HCT116 (cell line): ENCODE measurements around the gene PTCH2.

Source experiments
- ELF1 ChIP-seq: IDR thresholded peaks from 2 replicates; pipeline ENCODE4 v1.6.1; 2012; ENCODE audit warnings: low read depth, borderline replicate concordance
- EZH2 ChIP-seq: fragments of 200-600 bp; sonication (generic); IDR thresholded peaks from 2 replicates; pipeline ENCODE4 v1.6.1; 2017; ENCODE audit warnings: antibody characterized with exemption, mixed run types
- POLR2A ChIP-seq: IDR thresholded peaks from 2 replicates; pipeline ENCODE4 v1.7.0; 2011; ENCODE audit warnings: borderline replicate concordance; ENCODE audit not compliant: insufficient read depth, insufficient read length; ENCODE audit errors: extremely low read depth
- POLR2AphosphoS5 ChIP-seq: IDR thresholded peaks from 2 replicates; pipeline ENCODE4 v1.6.1; 2011; ENCODE audit warnings: mild to moderate bottlenecking, low read depth, low read length, moderate library complexity
- SIN3A ChIP-seq: IDR thresholded peaks from 2 replicates; pipeline ENCODE4 v1.6.1; 2012; ENCODE audit warnings: low read depth
- TCF7L2 ChIP-seq: IDR thresholded peaks from 2 replicates; pipeline ENCODE4 v1.7.0; 2011; ENCODE audit warnings: borderline replicate concordance, inconsistent platforms; ENCODE audit not compliant: insufficient read depth, insufficient read length; ENCODE audit errors: extremely low read depth
- YY1 ChIP-seq: IDR thresholded peaks from 2 replicates; pipeline ENCODE4 v1.6.1; 2011; ENCODE audit warnings: low read length, low read depth, moderate library complexity, mild to moderate bottlenecking; ENCODE audit not compliant: insufficient replicate concordance; ENCODE audit errors: extremely low read depth
- ZNF274 ChIP-seq: fragments of 200-500 bp; sonication (Bioruptor generic); IDR thresholded peaks from 2 replicates; pipeline ENCODE4 v1.6.1; 2014; ENCODE audit warnings: mild to moderate bottlenecking, low read depth, low read length, inconsistent platforms
- TF ChIP-seq, protein P1 (sequence below), 3 experiments: fragments of 200-600 bp in 1 of 3; sonication (generic) in 1 of 3; IDR thresholded peaks in 2 of 3; conservative IDR thresholded peaks in 1 of 3; 2 replicates each; pipeline ENCODE4 v1.5.1; 2012 to 2017; ENCODE audit warnings: low read depth in 2 of 3, low read length in 2 of 3, antibody characterized with exemption in 1 of 3, borderline replicate concordance in 1 of 3, control low read depth in 1 of 3, mild to moderate bottlenecking in 1 of 3, mixed read lengths in 1 of 3, mixed run types in 1 of 3, moderate library complexity in 1 of 3; ENCODE audit not compliant: insufficient read depth in 1 of 3
- TF ChIP-seq, protein P2 (sequence below): IDR thresholded peaks from 2 replicates; pipeline ENCODE4 v1.6.1; 2012
- TF ChIP-seq, protein P3 (sequence below): IDR thresholded peaks from 2 replicates; pipeline ENCODE4 v1.6.1; 2012; ENCODE audit warnings: low read depth

DNA sequence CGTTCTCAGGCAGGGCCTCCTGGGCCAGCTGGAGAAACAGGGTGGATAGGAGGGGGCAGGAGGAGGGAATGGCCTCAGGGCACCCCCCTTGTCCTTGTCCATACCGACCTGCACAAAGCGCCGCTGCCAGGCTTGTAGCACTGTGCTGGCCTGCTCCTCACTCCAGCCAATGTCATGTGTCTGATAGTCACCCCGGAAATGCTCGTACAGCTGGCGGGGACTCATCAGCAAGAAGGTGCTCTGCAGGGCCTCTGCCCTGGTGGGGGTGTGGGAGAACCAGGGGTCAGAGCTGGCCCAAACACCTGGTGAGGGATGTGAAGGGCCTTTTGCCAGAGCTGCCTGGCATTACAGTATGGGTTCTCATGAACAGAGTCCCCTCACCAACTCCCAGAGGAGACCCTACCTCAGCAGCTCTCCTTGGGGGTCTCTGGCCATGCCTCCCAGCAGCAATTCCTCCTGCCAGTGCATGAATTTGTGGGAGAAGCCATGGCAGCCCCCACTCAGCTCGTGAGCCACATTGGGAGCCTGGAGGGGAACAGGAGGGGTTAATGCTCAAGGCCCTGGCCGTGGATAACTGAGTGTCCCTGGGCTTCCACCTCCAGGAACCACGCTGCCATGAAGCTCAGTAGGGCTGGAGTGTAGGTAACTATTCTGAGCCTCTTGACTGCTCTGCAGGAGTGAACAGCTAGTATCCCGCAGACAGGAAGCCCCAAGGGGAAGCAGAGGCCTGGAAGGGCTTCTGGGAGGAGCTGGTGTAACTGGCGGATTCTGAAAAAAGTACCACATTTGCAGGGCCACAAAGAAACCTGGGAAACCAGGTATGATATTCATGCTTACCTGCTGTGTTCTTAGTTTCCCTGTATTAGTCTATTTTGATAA lies 13.3 kb downstream of the PTCH2 start:
- TF ChIP-seq, protein P1, sequence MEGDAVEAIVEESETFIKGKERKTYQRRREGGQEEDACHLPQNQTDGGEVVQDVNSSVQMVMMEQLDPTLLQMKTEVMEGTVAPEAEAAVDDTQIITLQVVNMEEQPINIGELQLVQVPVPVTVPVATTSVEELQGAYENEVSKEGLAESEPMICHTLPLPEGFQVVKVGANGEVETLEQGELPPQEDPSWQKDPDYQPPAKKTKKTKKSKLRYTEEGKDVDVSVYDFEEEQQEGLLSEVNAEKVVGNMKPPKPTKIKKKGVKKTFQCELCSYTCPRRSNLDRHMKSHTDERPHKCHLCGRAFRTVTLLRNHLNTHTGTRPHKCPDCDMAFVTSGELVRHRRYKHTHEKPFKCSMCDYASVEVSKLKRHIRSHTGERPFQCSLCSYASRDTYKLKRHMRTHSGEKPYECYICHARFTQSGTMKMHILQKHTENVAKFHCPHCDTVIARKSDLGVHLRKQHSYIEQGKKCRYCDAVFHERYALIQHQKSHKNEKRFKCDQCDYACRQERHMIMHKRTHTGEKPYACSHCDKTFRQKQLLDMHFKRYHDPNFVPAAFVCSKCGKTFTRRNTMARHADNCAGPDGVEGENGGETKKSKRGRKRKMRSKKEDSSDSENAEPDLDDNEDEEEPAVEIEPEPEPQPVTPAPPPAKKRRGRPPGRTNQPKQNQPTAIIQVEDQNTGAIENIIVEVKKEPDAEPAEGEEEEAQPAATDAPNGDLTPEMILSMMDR (IDR thresholded peaks at IDR 0.05 in 2 of 3, conservative IDR thresholded peaks at IDR 0.05 in 1 of 3; ENCODE audit: borderline replicate concordance in 1 of 3, insufficient read depth in 1 of 3, low read depth in 2 of 3, low read length in 2 of 3): no peak
- TF ChIP-seq EZH2 (no peak), SIN3A (no peak), TCF7L2 (no peak), ELF1 (no peak), POLR2A (no peak), ZNF274 (no peak), YY1 (no peak), POLR2AphosphoS5 (no peak)
- TF ChIP-seq, protein P2, sequence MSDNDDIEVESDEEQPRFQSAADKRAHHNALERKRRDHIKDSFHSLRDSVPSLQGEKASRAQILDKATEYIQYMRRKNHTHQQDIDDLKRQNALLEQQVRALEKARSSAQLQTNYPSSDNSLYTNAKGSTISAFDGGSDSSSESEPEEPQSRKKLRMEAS: no peak
- TF ChIP-seq, protein P3, sequence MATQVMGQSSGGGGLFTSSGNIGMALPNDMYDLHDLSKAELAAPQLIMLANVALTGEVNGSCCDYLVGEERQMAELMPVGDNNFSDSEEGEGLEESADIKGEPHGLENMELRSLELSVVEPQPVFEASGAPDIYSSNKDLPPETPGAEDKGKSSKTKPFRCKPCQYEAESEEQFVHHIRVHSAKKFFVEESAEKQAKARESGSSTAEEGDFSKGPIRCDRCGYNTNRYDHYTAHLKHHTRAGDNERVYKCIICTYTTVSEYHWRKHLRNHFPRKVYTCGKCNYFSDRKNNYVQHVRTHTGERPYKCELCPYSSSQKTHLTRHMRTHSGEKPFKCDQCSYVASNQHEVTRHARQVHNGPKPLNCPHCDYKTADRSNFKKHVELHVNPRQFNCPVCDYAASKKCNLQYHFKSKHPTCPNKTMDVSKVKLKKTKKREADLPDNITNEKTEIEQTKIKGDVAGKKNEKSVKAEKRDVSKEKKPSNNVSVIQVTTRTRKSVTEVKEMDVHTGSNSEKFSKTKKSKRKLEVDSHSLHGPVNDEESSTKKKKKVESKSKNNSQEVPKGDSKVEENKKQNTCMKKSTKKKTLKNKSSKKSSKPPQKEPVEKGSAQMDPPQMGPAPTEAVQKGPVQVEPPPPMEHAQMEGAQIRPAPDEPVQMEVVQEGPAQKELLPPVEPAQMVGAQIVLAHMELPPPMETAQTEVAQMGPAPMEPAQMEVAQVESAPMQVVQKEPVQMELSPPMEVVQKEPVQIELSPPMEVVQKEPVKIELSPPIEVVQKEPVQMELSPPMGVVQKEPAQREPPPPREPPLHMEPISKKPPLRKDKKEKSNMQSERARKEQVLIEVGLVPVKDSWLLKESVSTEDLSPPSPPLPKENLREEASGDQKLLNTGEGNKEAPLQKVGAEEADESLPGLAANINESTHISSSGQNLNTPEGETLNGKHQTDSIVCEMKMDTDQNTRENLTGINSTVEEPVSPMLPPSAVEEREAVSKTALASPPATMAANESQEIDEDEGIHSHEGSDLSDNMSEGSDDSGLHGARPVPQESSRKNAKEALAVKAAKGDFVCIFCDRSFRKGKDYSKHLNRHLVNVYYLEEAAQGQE: no peak
